ENCODE results near the gene NLN. TPM values are rescaled to one million over a fixed set of nuclear protein-coding genes. Genes with fewer than 3 reads are reported as not detected.

The NLN gene
- total and polyA plus RNA-seq, 2 donors (not counting 1 experiment from before 2014, with no cell fraction given): 1.7 to 6.8 TPM

- Histone ChIP-seq H4K20me1 (ENCODE audit: control insufficient read depth, insufficient read depth, low read length, poor library complexity, severe bottlenecking) (no peaks in the 10 kb centered on the region), H3K4me1 (ENCODE audit: control insufficient read depth in 2 of 2, insufficient read depth in 2 of 2, low read length in 2 of 2) (peaks cover 4 to 6% of the 10 kb centered on the region in 2 donors), H3K36me3 (replicated peaks in 1 of 2; ENCODE audit: control extremely low read depth in 1 of 2, control insufficient read depth in 1 of 2, extremely low read depth in 1 of 2, insufficient read depth in 2 of 2, low read length in 1 of 2) (no peaks in the 10 kb centered on the region), H2AFZ (ENCODE audit: insufficient read depth, low read depth, low read length, poor library complexity, severe bottlenecking) (no peak overlapping the region), H3K9me3 (ENCODE audit: control extremely low read depth in 1 of 3, control insufficient read depth in 2 of 3, insufficient read depth in 1 of 3, low read length in 2 of 3) (peaks cover 0 to 6% (median 0%) of the 10 kb centered on the region in 3 donors), H3K27ac (ENCODE audit: low read length in 2 of 2) (no peak overlapping the region), H3K79me2 (ENCODE audit: control insufficient read depth, insufficient read depth, low read length) (no peaks in the 10 kb centered on the region), H3K4me3 (ENCODE audit: control extremely low read depth in 1 of 5, extremely low read depth in 1 of 5, insufficient read depth in 1 of 5, low read depth in 2 of 5, low read length in 4 of 5) (no peak overlapping the region), H3K27me3 (replicated peaks in 1 of 4; ENCODE audit: control extremely low read depth in 1 of 4, control insufficient read depth in 3 of 4, insufficient read depth in 4 of 4, low read length in 3 of 4) (no peaks in the 10 kb centered on the region), H3K4me2 (replicated peaks; ENCODE audit: low read depth, low read length, poor library complexity, severe bottlenecking) (no peak overlapping the region), H3K9ac (ENCODE audit: low read length) (no peak overlapping the region)
- peaks cover 4% of the 10 kb centered on the region for H3K4me1 Mint-ChIP-seq
- H3K27ac Mint-ChIP-seq: no peak overlapping the region
- ChIA-PET POLR2A (no interaction called here), CTCF (no interaction called here)
- TF ChIP-seq EZH2 (IDR thresholded peaks at IDR 0.05; ENCODE audit: borderline replicate concordance, insufficient read depth, low read depth, low read length, poor library complexity, severe bottlenecking) (no peak), CTCF (IDR thresholded peaks at IDR 0.05) (no peak)
- H3K9me3 Mint-ChIP-seq (ENCODE audit: insufficient read depth): no peaks in the 10 kb centered on the region
- no peak overlapping the region for H3K4me3 Mint-ChIP-seq
- no peak for ATAC-seq (ENCODE audit: low read depth)
- 100% methylated on average over 2 of the region's 5 CpGs for WGBS (ENCODE audit: insufficient coverage)
- no peak for DNase-seq
- H3K27me3 Mint-ChIP-seq: no peaks in the 10 kb centered on the region
- intact Hi-C loops (cut with micrococcal nuclease): no loop called here
Observed at GRCh38 chr5:65856520-65856919, 134.5 kb downstream of the NLN start.

- POLR2A ChIA-PET: no interaction called here
- Histone ChIP-seq H3K9ac (ENCODE audit: low read length) (no peak overlapping the region), H3K9me3 (ENCODE audit: control extremely low read depth in 1 of 3, control insufficient read depth in 2 of 3, insufficient read depth in 1 of 3, low read length in 2 of 3) (no peaks in the 10 kb centered on the region), H3K79me2 (ENCODE audit: control insufficient read depth, insufficient read depth, low read length) (no peaks in the 10 kb centered on the region), H3K27me3 (replicated peaks in 1 of 4; ENCODE audit: control extremely low read depth in 1 of 4, control insufficient read depth in 3 of 4, insufficient read depth in 4 of 4, low read length in 3 of 4) (no peaks in the 10 kb centered on the region), H3K4me2 (replicated peaks; ENCODE audit: low read depth, low read length, poor library complexity, severe bottlenecking) (no peak overlapping the region), H3K27ac (ENCODE audit: low read length in 2 of 2) (no peak overlapping the region), H3K4me1 (ENCODE audit: control insufficient read depth in 2 of 2, insufficient read depth in 2 of 2, low read length in 2 of 2) (peaks cover 4 to 6% of the 10 kb centered on the region in 2 donors), H2AFZ (ENCODE audit: insufficient read depth, low read depth, low read length, poor library complexity, severe bottlenecking) (no peak overlapping the region), H3K36me3 (replicated peaks in 1 of 2; ENCODE audit: control extremely low read depth in 1 of 2, control insufficient read depth in 1 of 2, extremely low read depth in 1 of 2, insufficient read depth in 2 of 2, low read length in 1 of 2) (no peaks in the 10 kb centered on the region), H4K20me1 (ENCODE audit: control insufficient read depth, insufficient read depth, low read length, poor library complexity, severe bottlenecking) (no peaks in the 10 kb centered on the region), H3K4me3 (ENCODE audit: control extremely low read depth in 1 of 5, extremely low read depth in 1 of 5, insufficient read depth in 1 of 5, low read depth in 2 of 5, low read length in 4 of 5) (no peak overlapping the region)
- ATAC-seq (ENCODE audit: low read depth): no peak
- no peak overlapping the region for H3K4me3 Mint-ChIP-seq
- CTCF ChIA-PET: no interaction called here
- peaks cover 4% of the 10 kb centered on the region for H3K4me1 Mint-ChIP-seq
- no peak for TF ChIP-seq EZH2 (IDR thresholded peaks at IDR 0.05; ENCODE audit: borderline replicate concordance, insufficient read depth, low read depth, low read length, poor library complexity, severe bottlenecking)
- TF ChIP-seq CTCF (IDR thresholded peaks at IDR 0.05): no peak
- no peaks in the 10 kb centered on the region for H3K9me3 Mint-ChIP-seq (ENCODE audit: insufficient read depth)
- H3K27ac Mint-ChIP-seq: no peak overlapping the region
- H3K27me3 Mint-ChIP-seq: no peaks in the 10 kb centered on the region
- intact Hi-C loops (cut with micrococcal nuclease): no loop called here
- WGBS (ENCODE audit: insufficient coverage): 86% methylated on average over 1 of the region's 3 CpGs
- no peak for DNase-seq
Observed at GRCh38 chr5:65858316-65858715, 136.3 kb downstream of the NLN start.

Data from B cell (primary cell).